A673 (cell line): ENCODE measurements around the gene DROSHA. TPM values are rescaled to one million over a fixed set of nuclear protein-coding genes. Genes with fewer than 3 reads are reported as not detected.
A peak's percentile ranks its signal among the peaks of the same experiment; 100 is the strongest.

ENCODE experiments used
- BruUV-seq: library from RNA; stranded (reverse); fragments of 400-500 nt; replicated peaks from 2 replicates; lab custom pipeline; 2021; lab: Mats Ljungman, UMichigan
- CTCF ChIA-PET: fragments of 300-600 bp; sonication (Branson Sonifier 250); formaldehyde crosslinking; loops from one replicate; lab custom pipeline; 2022; ENCODE audit warnings: antibody characterized with exemption; lab: Charles Lee
- POLR2A ChIA-PET: fragments of 300-600 bp; sonication (Branson Sonifier 250); formaldehyde crosslinking; loops from one replicate; lab custom pipeline; 2022; ENCODE audit warnings: antibody characterized with exemption; ENCODE audit not compliant: low non-redundant PET; lab: Charles Lee
- DNase-seq: peaks from one replicate; pipeline ENCODE4 v3.0.0-alpha.2; 2015; ENCODE audit warnings: low spot score
- H3K27ac ChIP-seq: fragments of 200-600 bp; sonication (generic); 2 replicates; pipeline ENCODE4 v1.5.1; 2016; ENCODE audit warnings: mixed run types, low read depth, mild to moderate bottlenecking, mixed read lengths, antibody characterized with exemption, low read length; ENCODE audit not compliant: poor library complexity, severe bottlenecking
- H3K27me3 ChIP-seq: fragments of 200-600 bp; sonication (generic); replicated peaks from 2 replicates; pipeline ENCODE4 v1.6.1; 2017; ENCODE audit warnings: mixed run types, low read depth, mild to moderate bottlenecking, mixed read lengths, antibody characterized with exemption, low read length; ENCODE audit not compliant: insufficient read depth, poor library complexity
- H3K36me3 ChIP-seq: fragments of 200-600 bp; sonication (generic); 2 replicates; pipeline ENCODE4 v1.6.1; 2016; ENCODE audit warnings: mixed run types, mild to moderate bottlenecking, mixed read lengths, antibody characterized with exemption, low read length; ENCODE audit not compliant: insufficient read depth, poor library complexity, severe bottlenecking
- H3K4me1 ChIP-seq: fragments of 200-600 bp; sonication (generic); 2 replicates; pipeline ENCODE4 v1.6.1; 2017; ENCODE audit warnings: mixed run types, mild to moderate bottlenecking, mixed read lengths, antibody characterized with exemption, low read length; ENCODE audit not compliant: insufficient read depth, poor library complexity, severe bottlenecking
- H3K4me3 ChIP-seq: fragments of 200-600 bp; sonication (generic); 2 replicates; pipeline ENCODE4 v1.5.1; 2016; ENCODE audit warnings: low read depth, mixed run types, mild to moderate bottlenecking, mixed read lengths, low read length; ENCODE audit not compliant: poor library complexity, severe bottlenecking
- H3K9me3 ChIP-seq: fragments of 200-600 bp; sonication (generic); 2 replicates; pipeline ENCODE4 v1.6.1; 2016; ENCODE audit warnings: mixed run types, low read depth, mild to moderate bottlenecking, mixed read lengths, antibody characterized with exemption, low read length; ENCODE audit not compliant: poor library complexity, severe bottlenecking
- EZH2 ChIP-seq: fragments of 200-600 bp; sonication (generic); IDR thresholded peaks from 2 replicates; pipeline ENCODE4 v1.6.1; 2017; ENCODE audit warnings: borderline replicate concordance, low read depth, mild to moderate bottlenecking, mixed read lengths, antibody characterized with exemption, low read length; ENCODE audit not compliant: poor library complexity, severe bottlenecking
- intact Hi-C: fragments of 100-400 bp; cut with micrococcal nuclease; formaldehyde crosslinking; loops from one replicate; pipeline ENCODE4 v1.10.0; 2022; ENCODE audit not compliant: unreplicated experiment
- total RNA-seq: library from RNA; stranded (reverse); gene quantifications from 2 replicates; pipeline ENCODE4 v1.2.3, GENCODE V29; 2021
- TF ChIP-seq, protein P1 (sequence below): fragments of 300-800, 200-600 bp; sonication (generic); conservative IDR thresholded peaks from 2 replicates; pipeline ENCODE4 v1.5.1; 2017; ENCODE audit warnings: low read depth, mild to moderate bottlenecking, antibody characterized with exemption, low read length, moderate library complexity, mixed read lengths

Gene DROSHA
- total RNA-seq, 1 experiment from 2014 or later, result 143 TPM

DNA sequence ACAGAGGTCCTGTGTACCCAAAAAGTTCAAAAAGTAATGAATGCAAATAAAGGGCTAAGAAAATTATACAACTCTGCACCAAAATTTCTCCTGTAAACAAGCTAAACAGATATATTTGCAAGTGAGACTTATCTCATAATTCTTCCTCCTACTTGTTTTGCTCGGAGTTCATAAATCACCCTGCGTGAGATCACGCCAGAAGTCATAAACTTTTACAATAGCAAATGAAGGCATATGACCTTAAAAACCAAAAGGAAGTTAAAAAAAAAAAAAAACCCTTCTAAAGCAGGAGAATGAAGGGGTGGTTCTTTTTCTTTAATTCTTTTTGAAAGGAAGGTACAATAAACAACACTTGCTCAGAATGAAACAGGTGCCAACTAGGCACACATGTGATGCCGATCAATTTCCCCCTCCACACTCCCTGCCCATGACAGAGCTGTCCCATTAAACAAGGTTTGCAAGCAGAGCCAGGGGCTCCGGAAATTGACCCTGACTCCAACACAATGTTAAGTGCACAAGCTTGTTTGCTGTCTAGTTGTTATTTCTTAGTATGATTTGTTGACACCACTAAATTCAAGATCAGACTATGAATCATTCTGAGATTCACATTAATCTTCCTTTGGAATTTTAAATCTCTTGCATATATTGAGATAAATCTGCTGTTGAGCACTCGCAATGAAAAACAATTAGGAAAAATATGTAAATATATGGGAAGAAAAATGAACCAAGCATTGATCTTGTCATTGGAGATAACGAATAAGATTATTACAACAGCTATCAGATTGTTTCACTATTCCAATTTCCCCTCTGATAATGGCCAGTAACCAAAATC is 46.3 kb downstream of the DROSHA start:
- no TSS peak for BruUV-seq
- Histone ChIP-seq H3K36me3 (peaks cover 35% of the 10 kb centered on the region), H3K9me3 (no peaks in the 10 kb centered on the region), H3K27me3 (no peaks in the 10 kb centered on the region), H3K4me3 (no peak overlapping the region), H3K27ac (no peak overlapping the region), H3K4me1 (peaks cover 20% of the 10 kb centered on the region)
- intact Hi-C loops, result loop anchor here (5.0 to 10.0 kb wide), 2 partner anchors 248 to 1441 kb away; no protein-coding TSS in a partner anchor
- TF ChIP-seq, protein P1, sequence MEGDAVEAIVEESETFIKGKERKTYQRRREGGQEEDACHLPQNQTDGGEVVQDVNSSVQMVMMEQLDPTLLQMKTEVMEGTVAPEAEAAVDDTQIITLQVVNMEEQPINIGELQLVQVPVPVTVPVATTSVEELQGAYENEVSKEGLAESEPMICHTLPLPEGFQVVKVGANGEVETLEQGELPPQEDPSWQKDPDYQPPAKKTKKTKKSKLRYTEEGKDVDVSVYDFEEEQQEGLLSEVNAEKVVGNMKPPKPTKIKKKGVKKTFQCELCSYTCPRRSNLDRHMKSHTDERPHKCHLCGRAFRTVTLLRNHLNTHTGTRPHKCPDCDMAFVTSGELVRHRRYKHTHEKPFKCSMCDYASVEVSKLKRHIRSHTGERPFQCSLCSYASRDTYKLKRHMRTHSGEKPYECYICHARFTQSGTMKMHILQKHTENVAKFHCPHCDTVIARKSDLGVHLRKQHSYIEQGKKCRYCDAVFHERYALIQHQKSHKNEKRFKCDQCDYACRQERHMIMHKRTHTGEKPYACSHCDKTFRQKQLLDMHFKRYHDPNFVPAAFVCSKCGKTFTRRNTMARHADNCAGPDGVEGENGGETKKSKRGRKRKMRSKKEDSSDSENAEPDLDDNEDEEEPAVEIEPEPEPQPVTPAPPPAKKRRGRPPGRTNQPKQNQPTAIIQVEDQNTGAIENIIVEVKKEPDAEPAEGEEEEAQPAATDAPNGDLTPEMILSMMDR, result no peak
- no peak for TF ChIP-seq EZH2
- DNase-seq, result peak; percentile 35
- CTCF ChIA-PET, result no interaction called here
- POLR2A ChIA-PET, result no interaction called here

DNA sequence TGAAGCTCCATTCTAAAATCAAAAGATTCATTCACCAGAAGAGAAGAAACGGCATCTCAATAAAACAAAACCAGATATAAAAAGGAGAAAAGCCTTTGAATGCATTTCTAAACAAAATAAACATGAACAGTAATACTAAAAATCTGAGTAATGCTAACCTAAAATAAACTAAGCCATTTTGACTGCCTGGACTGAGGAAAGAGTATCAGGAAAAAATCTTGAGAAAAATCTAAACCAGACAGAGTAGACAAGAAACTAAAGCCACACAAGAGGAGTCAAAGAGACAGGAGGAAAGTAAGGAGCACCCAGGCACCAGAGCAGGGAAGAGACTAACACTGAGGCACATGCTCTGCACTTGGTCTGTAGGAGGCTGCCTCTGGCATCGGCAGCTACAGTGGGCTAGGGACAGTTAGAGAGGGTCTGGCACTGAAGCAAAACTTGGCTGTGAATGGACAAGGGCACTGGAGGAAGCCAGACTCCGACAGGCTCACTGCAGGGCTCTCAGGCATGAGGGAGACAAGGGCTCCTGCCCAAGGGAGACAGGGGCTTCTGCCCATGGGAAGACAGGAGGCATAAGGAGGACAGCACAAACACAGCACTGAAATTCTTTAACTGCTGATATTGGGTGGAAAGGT is 50.2 kb downstream of the DROSHA start:
- peaks cover 20% of the 10 kb centered on the region for H3K4me1 ChIP-seq
- intact Hi-C loops, result loop anchor here (10.0 kb wide), 1 partner anchor 1437 kb away; no protein-coding TSS in a partner anchor
- DNase-seq, result no peak
- ChIA-PET CTCF (no interaction called here), POLR2A (no interaction called here)
- no peaks in the 10 kb centered on the region for H3K27me3 ChIP-seq
- H3K27ac ChIP-seq, result no peak overlapping the region
- no TSS peak for BruUV-seq
- TF ChIP-seq EZH2, result no peak
- TF ChIP-seq, protein P1, result no peak
- peaks cover 25% of the 10 kb centered on the region for H3K36me3 ChIP-seq
- no peak overlapping the region for H3K4me3 ChIP-seq
- H3K9me3 ChIP-seq, result no peaks in the 10 kb centered on the region

DNA sequence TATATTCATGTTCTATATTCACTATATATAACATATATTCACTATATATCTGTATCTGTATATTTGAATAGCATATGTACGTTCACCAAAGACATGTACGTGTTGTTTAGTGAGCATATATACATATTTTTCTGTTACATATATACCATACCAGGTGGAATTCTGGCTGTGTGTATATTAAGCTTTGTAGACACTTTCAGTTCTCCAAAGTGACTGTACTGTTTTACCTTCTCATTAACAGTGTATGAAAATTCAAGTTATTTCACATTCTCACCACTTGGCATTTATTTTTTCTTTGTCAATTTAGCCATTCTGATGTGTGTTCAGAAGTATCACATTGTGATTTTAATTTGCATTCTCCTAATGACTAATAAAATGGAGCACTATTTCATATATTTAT is 52.2 kb downstream of the DROSHA start:
- Histone ChIP-seq H3K27ac (no peak overlapping the region), H3K27me3 (no peaks in the 10 kb centered on the region), H3K4me3 (no peak overlapping the region), H3K4me1 (peaks cover under 1% of the 10 kb centered on the region), H3K9me3 (no peaks in the 10 kb centered on the region), H3K36me3 (peaks cover 22% of the 10 kb centered on the region)
- TF ChIP-seq EZH2, result no peak
- TF ChIP-seq, protein P1, result no peak
- CTCF ChIA-PET, result no interaction called here
- POLR2A ChIA-PET, result no interaction called here
- BruUV-seq, result no TSS peak
- intact Hi-C loops, result loop anchor here (10.0 kb wide), 1 partner anchor 1435 kb away; no protein-coding TSS in a partner anchor
- no peak for DNase-seq
